ENCODE results near the gene CDC37L1.

Gene CDC37L1

GRCh38 chr9:4756420-4756819 lies 77.1 kb downstream of the CDC37L1 start:
- no peak overlapping the region for H3K4me3 ChIP-seq (ENCODE audit: low read depth, low read length)
- POLR2A ChIA-PET = no interaction called here
- no peak for DNase-seq (ENCODE audit: low read depth, low spot score)
- CTCF ChIA-PET = interaction anchor here (1.3 to 9.0 kb wide), 4 partner anchors 11 to 844 kb away, joined by 6 to 89 read pairs (median 8); partner anchors contain the start of gene JAK2
- TF ChIP-seq CTCF (IDR thresholded peaks at IDR 0.05; ENCODE audit: insufficient read depth, low read length, missing control alignments) = no peak

All from AG04449 (cell line).